Heart left ventricle (tissue), 16 donors: ENCODE measurements around the gene NYAP2. TPM values are rescaled to one million over a fixed set of nuclear protein-coding genes. Genes with fewer than 3 reads are reported as not detected.

Experiments
- ATAC-seq, 4 donors: fragments of 200-7000 bp; cut with Tn5 transposase; one replicate each; pipeline ENCODE4 v1.9.1; 2020 to 2022; ENCODE audit warnings: moderate library complexity in 4 of 4, mild to moderate bottlenecking in 3 of 4, moderate number of reproducible peaks in 1 of 4
- DNase-seq, 5 donors: peaks; one replicate each; pipeline ENCODE4 v3.0.0-alpha.2; 2020
- H3K27ac ChIP-seq, 12 donors: fragments of 200-600 bp; sonication (generic) in 4 of 12; one replicate each; pipeline versions ENCODE4 v1.5.0 to v1.8.0; 2016 to 2022; ENCODE audit warnings: mild to moderate bottlenecking in 2 of 12
- H3K27me3 ChIP-seq, 9 donors: fragments of 200-600 bp; sonication (generic) in 2 of 9; one replicate each; pipeline versions ENCODE4 v1.5.1 to v1.8.0; 2016 to 2022; ENCODE audit warnings: mild to moderate bottlenecking in 3 of 9
- H3K36me3 ChIP-seq, 9 donors: fragments of 200-600 bp; sonication (generic) in 2 of 9; one replicate each; pipeline versions ENCODE4 v1.5.0 to v1.8.0; 2018 to 2022; ENCODE audit warnings: mild to moderate bottlenecking in 2 of 9
- H3K4me1 ChIP-seq, 12 donors: fragments of 200-600 bp; sonication (generic) in 4 of 12; one replicate each; pipeline versions ENCODE4 v1.5.0 to v1.8.0; 2016 to 2022; ENCODE audit warnings: mild to moderate bottlenecking in 3 of 12
- H3K4me3 ChIP-seq, 12 donors: fragments of 200-600 bp; sonication (generic) in 4 of 12; one replicate each; pipeline versions ENCODE4 v1.5.0 to v1.8.0; 2017 to 2022; ENCODE audit warnings: mild to moderate bottlenecking in 9 of 12, moderate library complexity in 4 of 12
- H3K9me3 ChIP-seq, 12 donors: fragments of 200-600 bp; sonication (generic) in 4 of 12; one replicate each; pipeline versions ENCODE4 v1.5.0 to v1.8.0; 2016 to 2022; ENCODE audit warnings: mild to moderate bottlenecking in 1 of 12
- POLR2A ChIP-seq, 2 donors: fragments of 450-650 bp; IDR thresholded peaks; one replicate each; pipeline ENCODE4 v1.6.1; 2017; ENCODE audit warnings: antibody characterized with exemption in 2 of 2, mild to moderate bottlenecking in 2 of 2, moderate library complexity in 2 of 2
- WGBS, 4 donors: extraction: QIAGEN DNeasy Blood & Tissue Kit in 2 of 4; methylation state at CpG; one replicate each; pipeline versions ENCODE4 v1.1.5 to v1.1.7; 2013 to 2018; 5-methylcytosine and 5-hydroxymethylcytosine counted together
- intact Hi-C, 10 donors: fragments of 100-400 bp; cut with DNase I; formaldehyde crosslinking; loops; one replicate each; pipeline versions ENCODE4 v1.11.1 to v1.14.2; 2022
- polyA plus RNA-seq, 2 donors: library from polyadenylated mRNA; stranded (reverse); fragments of 200-250 nt; gene quantifications; one replicate each; pipeline ENCODE4 v1.2.3, GENCODE V29; 2013
- total RNA-seq, 9 donors: library from RNA; depleted of rRNA in 2 of 9; stranded (reverse); fragments of >200 nt in 2 of 9; fragmentation: NEBNext Ultra II Directional in 3 of 9; extraction: Animal tissue kit (Norgen Biotek cat#: 25700) in 3 of 9; gene quantifications; one replicate each; pipeline versions ENCODE4 v1.1.0 to v1.2.4, GENCODE V29; 2016 to 2023
- TF ChIP-seq, protein P1 (sequence below), 12 donors: fragments of 200-600 bp; sonication (generic) in 4 of 12; IDR thresholded peaks; one replicate each; pipeline versions ENCODE4 v1.5.0 to v1.8.0; 2018 to 2022; ENCODE audit warnings: antibody characterized with exemption in 12 of 12, mild to moderate bottlenecking in 5 of 12
- donor health status: ischemic (EF 13 %, LVEDD 7.1; RV severe dilation, severe dysfunction).
- donor health status: healthy with polysubstance abuse.
- donor health status: DM: no; HTN: yes; CAD: no.
- donor health status: DM: no; HTN: no; CAD: no.
- donor health status: ischemic (EF 25% LVEDD 6.9; RV normal size, moderate dysfunction).
- donor health status: ischemic (EF 25% LVEDD 5.7; RV mildly dilated, moderate dysfunction).
- donor health status: healthy.
- donor health status: DM: yes; HTN: yes; CAD: no.
- donor health status: ischemic (EF 35%, LVEDD 5.7; RV mildly dilated, moderate dysfunction).
- donor health status: nonischemic (EF 11% LVEDD 7.7; RV severe dilation, severe dysfunction).
- donor health status: DM: yes; HTN: yes; CAD: no.
- donor health status: PGD.
- donor health status: ischemic (EF 29% LVEDD 5.4; RV normal size, mild dysfunction).
- donor health status: nonischemic (EF 23%, LVEDD 6.1; RV moderate dilation, normal function).

NYAP2 gene
- total and polyA plus RNA-seq, 11 donors, result not detected

DNA sequence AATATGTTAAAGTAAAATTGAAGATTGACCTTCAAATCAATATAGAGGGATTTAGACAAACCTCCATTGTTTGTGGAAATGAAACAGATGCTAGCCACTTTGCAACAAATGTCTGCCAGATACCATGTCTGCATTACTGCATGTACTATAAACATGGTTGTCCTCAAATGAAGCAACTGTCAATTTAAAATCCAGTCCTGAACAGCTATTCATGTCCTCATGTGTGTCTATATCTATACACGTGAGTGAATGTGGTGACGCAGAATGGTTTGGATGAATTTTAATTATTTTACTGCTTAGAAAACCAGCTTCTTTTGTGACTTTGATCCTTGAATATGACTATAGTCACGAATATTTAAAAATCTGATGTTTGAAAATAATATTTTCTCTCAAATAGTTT lies 71.5 kb downstream of the NYAP2 start:
- no peak for DNase-seq
- WGBS, 4 donors, result 64 to 68% (median 67%) methylated on average over 3 of the region's 3 CpGs

DNA sequence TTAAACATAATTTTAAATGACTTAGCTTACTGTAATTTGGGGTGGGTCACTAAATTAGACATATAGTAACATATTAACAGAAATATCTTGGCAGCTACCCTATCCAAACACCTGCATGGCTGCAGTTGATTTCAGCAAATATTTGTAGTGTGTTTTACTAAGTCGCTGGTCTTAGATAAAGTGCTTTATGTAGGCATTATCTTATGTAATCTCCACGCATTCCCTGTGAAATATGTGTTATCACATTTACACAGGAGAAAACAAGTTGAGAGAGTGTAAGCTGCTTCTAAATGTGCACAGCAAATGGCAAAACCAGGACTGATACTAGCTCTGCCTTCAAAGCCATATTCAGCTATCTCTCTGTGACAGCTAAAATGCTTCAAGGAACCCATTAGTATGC lies 72.0 kb downstream of the NYAP2 start:
- intact Hi-C loops, result no loop called here
- H3K4me1 ChIP-seq, result no peaks in the 10 kb centered on the region

More for the DNA sequence above, 71.5 kb downstream of the NYAP2 start:
- Histone ChIP-seq H3K27me3 (no peaks in the 10 kb centered on the region), H3K9me3 (no peaks in the 10 kb centered on the region), H3K27ac (no peak overlapping the region), H3K4me1 (no peaks in the 10 kb centered on the region), H3K36me3 (no peaks in the 10 kb centered on the region), H3K4me3 (no peak overlapping the region)
- intact Hi-C loops, result no loop called here
- TF ChIP-seq, protein P1, sequence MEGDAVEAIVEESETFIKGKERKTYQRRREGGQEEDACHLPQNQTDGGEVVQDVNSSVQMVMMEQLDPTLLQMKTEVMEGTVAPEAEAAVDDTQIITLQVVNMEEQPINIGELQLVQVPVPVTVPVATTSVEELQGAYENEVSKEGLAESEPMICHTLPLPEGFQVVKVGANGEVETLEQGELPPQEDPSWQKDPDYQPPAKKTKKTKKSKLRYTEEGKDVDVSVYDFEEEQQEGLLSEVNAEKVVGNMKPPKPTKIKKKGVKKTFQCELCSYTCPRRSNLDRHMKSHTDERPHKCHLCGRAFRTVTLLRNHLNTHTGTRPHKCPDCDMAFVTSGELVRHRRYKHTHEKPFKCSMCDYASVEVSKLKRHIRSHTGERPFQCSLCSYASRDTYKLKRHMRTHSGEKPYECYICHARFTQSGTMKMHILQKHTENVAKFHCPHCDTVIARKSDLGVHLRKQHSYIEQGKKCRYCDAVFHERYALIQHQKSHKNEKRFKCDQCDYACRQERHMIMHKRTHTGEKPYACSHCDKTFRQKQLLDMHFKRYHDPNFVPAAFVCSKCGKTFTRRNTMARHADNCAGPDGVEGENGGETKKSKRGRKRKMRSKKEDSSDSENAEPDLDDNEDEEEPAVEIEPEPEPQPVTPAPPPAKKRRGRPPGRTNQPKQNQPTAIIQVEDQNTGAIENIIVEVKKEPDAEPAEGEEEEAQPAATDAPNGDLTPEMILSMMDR (IDR thresholded peaks at IDR 0.05), result no peak
- TF ChIP-seq POLR2A (IDR thresholded peaks at IDR 0.05), result no peak
- no peak for ATAC-seq

DNA sequence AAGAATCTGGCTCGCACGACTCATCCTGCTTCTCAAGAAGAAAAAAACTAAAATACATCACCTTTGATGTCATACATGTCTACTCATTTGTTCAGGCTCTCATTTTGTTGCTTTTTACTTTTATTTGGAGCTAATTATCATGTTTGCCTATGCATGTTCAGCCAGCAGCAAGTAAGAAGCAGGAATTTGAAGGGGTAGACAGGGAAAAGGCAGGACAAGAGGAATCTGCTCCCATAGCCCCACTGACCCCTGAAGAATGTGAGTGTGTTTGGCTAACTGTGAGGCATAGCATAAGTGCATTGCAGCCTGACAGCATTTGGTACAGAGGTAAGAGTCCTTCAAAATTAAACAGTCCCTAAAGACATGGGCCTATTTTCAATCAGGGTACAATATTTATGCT lies 72.7 kb downstream of the NYAP2 start:
- intact Hi-C loops, result no loop called here
- H3K27ac ChIP-seq, result no peak overlapping the region

More for the DNA sequence above, 72.0 kb downstream of the NYAP2 start:
- 44 to 54% (median 49%) methylated on average over 2 of the region's 2 CpGs for WGBS, 4 donors
- Histone ChIP-seq H3K27me3 (no peaks in the 10 kb centered on the region), H3K4me3 (no peak overlapping the region), H3K27ac (no peak overlapping the region), H3K9me3 (no peaks in the 10 kb centered on the region), H3K36me3 (no peaks in the 10 kb centered on the region)
- DNase-seq, result no peak
- TF ChIP-seq, protein P1 (IDR thresholded peaks at IDR 0.05), result no peak
- TF ChIP-seq POLR2A (IDR thresholded peaks at IDR 0.05), result no peak
- no peak for ATAC-seq

DNA sequence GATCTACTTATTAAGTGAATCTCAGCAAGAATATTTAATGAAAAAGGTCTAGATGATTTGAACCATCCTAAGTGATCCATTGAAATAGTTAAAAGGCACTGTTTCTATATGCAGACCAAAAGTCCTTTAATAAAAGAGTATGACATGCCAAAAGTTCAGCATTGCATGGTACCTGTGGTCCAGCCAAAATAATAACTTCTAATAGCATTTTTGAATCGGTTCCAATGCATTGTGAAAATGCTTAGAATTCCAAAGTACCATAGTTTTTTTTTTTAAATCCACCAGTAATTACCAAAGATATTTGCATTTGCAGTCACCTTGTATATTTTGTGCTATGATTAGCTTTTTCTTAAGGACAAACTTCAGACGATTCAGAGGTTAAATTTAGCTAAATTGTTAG lies 79.9 kb downstream of the NYAP2 start:
- intact Hi-C loops, result no loop called here
- Histone ChIP-seq H3K4me1 (no peaks in the 10 kb centered on the region), H3K9me3 (no peaks in the 10 kb centered on the region), H3K27ac (no peak overlapping the region), H3K36me3 (no peaks in the 10 kb centered on the region), H3K4me3 (no peak overlapping the region), H3K27me3 (no peaks in the 10 kb centered on the region)
- WGBS, 4 donors, result 35 to 58% (median 47%) methylated on average over 2 of the region's 2 CpGs
- no peak for DNase-seq
- TF ChIP-seq, protein P1 (IDR thresholded peaks at IDR 0.05), result no peak
- TF ChIP-seq POLR2A (IDR thresholded peaks at IDR 0.05), result no peak
- ATAC-seq, result no peak

More for the DNA sequence above, 72.7 kb downstream of the NYAP2 start:
- no peak for ATAC-seq
- H3K4me1 ChIP-seq, result no peaks in the 10 kb centered on the region
- TF ChIP-seq, protein P1 (IDR thresholded peaks at IDR 0.05), result no peak
- TF ChIP-seq POLR2A (IDR thresholded peaks at IDR 0.05), result no peak
- H3K9me3 ChIP-seq, result no peaks in the 10 kb centered on the region
- no peak overlapping the region for H3K4me3 ChIP-seq
- 51 to 77% (median 61%) methylated on average over 2 of the region's 2 CpGs for WGBS, 4 donors
- DNase-seq, result no peak
- H3K36me3 ChIP-seq, result no peaks in the 10 kb centered on the region
- H3K27me3 ChIP-seq, result no peaks in the 10 kb centered on the region
